AG04449 (cell line): Measurements from ENCODE around the gene RPS17.

Source experiments
- CTCF ChIA-PET: fragments of 350-600 bp; formaldehyde crosslinking; extraction: SDS; loops from one replicate; lab custom pipeline; 2021; ENCODE audit warnings: antibody characterized with exemption; lab: Yijun Ruan, JAX
- POLR2A ChIA-PET: fragments of 400-600, 350-600 bp; formaldehyde crosslinking; extraction: SDS; loops from one replicate; lab custom pipeline; 2020; ENCODE audit warnings: antibody characterized with exemption, inconsistent platforms; lab: Yijun Ruan, JAX
- DNase-seq: peaks from one replicate; pipeline ENCODE4 v3.0.0-alpha.2; 2010; ENCODE audit warnings: low read depth, low spot score
- H3K4me3 ChIP-seq: 2 replicates; pipeline ENCODE4 v1.5.1; 2011; ENCODE audit warnings: low read depth, mild to moderate bottlenecking, control low read depth, low read length
- CTCF ChIP-seq: IDR thresholded peaks from one replicate; pipeline ENCODE4 v1.5.1; 2011; ENCODE audit warnings: mild to moderate bottlenecking, moderate library complexity, low read length, control low read depth, inconsistent platforms; ENCODE audit not compliant: insufficient read depth; ENCODE audit errors: missing control alignments

Gene RPS17

GRCh38 chr15:82572311-82572710 lies 32.1 kb upstream of the RPS17 start:
- H3K4me3 ChIP-seq: peak overlapping the region; percentile 52; the same call in 1 of the 2 replicates
- no peak for DNase-seq
- ChIA-PET CTCF (interaction anchor here (1.2 to 3.9 kb wide), 7 partner anchors 11 to 439 kb away, joined by 3 to 17 read pairs (median 4); partner anchors contain the start of gene RPS17), POLR2A (interaction anchor here (0.6 to 3.5 kb wide), 4 partner anchors 8 to 32 kb away, joined by 3 to 14 read pairs (median 6); partner anchors contain the start of gene RPS17)
- TF ChIP-seq CTCF: no peak

GRCh38 chr15:82571722-82572222 lies 31.5 kb upstream of the RPS17 start:
- POLR2A ChIA-PET: interaction anchor here (0.6 to 3.5 kb wide), 5 partner anchors 8 to 31 kb away, joined by 3 to 14 read pairs (median 4); partner anchors contain the start of gene RPS17
- CTCF ChIA-PET: interaction anchor here (1.2 to 3.9 kb wide), 8 partner anchors 12 to 439 kb away, joined by 3 to 17 read pairs (median 4); partner anchors contain the start of gene RPS17
- H3K4me3 ChIP-seq: peak overlapping the region; percentile 52
- no peak for TF ChIP-seq CTCF
- peak; percentile 24 for DNase-seq

GRCh38 chr15:82570721-82571508 lies 30.7 kb upstream of the RPS17 start:
- H3K4me3 ChIP-seq: peak overlapping the region; percentile 52
- ChIA-PET CTCF (interaction anchor here (1.2 to 3.9 kb wide), 3 partner anchors 12 to 30 kb away, joined by 4 to 17 read pairs (median 6); partner anchors contain the start of gene RPS17), POLR2A (interaction anchor here (0.9 to 3.5 kb wide), 4 partner anchors 9 to 179 kb away, joined by 3 to 14 read pairs (median 4); partner anchors contain the start of gene RPS17)
- no peak for TF ChIP-seq CTCF
- no peak for DNase-seq

- no peak overlapping the region for H3K4me3 ChIP-seq
- no peak for TF ChIP-seq CTCF
- CTCF ChIA-PET: interaction anchor here (0.7 to 3.9 kb wide), 2 partner anchors 29 to 426 kb away, joined by 3 to 17 read pairs; partner anchors contain the start of gene RPS17
- DNase-seq: no peak
- POLR2A ChIA-PET: interaction anchor here (3.5 kb wide), 1 partner anchor 29 kb away, joined by 14 read pairs; the partner anchor contains the start of gene RPS17
These were observed 29.6 kb upstream of the RPS17 start for GRCh38 chr15:82569834-82570233.

- ChIA-PET CTCF (interaction anchor here (3.9 kb wide), 1 partner anchor 29 kb away, joined by 17 read pairs; the partner anchor contains the start of gene RPS17), POLR2A (no interaction called here)
- no peak overlapping the region for H3K4me3 ChIP-seq
- DNase-seq: no peak
- TF ChIP-seq CTCF: no peak
These were observed 28.7 kb upstream of the RPS17 start for GRCh38 chr15:82568986-82569385.
